ENCODE measurements around the gene INHBB. TPM values are rescaled to one million over a fixed set of nuclear protein-coding genes. Genes with fewer than 3 reads are reported as not detected.

The INHBB gene
- total RNA-seq, 1 experiment from 2014 or later: 0.27 TPM

DNA sequence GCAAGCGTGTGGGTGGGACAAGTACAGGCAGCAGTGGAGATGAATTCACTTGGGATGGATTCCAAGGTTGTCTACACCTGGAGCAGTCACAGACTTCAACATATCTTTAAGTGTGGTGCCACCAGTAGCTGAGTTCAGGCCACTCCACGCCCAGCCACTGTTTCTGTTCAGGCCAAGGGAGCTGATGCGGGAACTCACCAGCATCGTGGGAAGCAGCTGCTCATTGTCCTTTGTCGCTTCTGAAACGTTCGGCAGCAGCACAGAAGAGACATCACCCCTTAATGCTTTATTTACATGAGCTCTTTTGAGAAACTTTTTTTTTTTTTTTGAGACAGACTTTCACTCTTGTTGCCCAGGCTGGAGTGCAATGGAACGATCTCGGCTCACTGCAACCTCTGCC is 19.9 kb upstream of the INHBB start (continued):
- TF ChIP-seq, protein P1, sequence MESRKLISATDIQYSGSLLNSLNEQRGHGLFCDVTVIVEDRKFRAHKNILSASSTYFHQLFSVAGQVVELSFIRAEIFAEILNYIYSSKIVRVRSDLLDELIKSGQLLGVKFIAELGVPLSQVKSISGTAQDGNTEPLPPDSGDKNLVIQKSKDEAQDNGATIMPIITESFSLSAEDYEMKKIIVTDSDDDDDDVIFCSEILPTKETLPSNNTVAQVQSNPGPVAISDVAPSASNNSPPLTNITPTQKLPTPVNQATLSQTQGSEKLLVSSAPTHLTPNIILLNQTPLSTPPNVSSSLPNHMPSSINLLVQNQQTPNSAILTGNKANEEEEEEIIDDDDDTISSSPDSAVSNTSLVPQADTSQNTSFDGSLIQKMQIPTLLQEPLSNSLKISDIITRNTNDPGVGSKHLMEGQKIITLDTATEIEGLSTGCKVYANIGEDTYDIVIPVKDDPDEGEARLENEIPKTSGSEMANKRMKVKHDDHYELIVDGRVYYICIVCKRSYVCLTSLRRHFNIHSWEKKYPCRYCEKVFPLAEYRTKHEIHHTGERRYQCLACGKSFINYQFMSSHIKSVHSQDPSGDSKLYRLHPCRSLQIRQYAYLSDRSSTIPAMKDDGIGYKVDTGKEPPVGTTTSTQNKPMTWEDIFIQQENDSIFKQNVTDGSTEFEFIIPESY (IDR thresholded peaks at IDR 0.05; ENCODE audit: extremely low read depth, insufficient replicate concordance, low read length): no peak
- no peak for TF ChIP-seq TCF7L2 (IDR thresholded peaks at IDR 0.05; ENCODE audit: borderline replicate concordance, extremely low read depth, insufficient read depth, insufficient read length)
- no peak for TF ChIP-seq POLR2A (IDR thresholded peaks at IDR 0.05; ENCODE audit: borderline replicate concordance, extremely low read depth, insufficient read depth, insufficient read length)
- no peak for TF ChIP-seq ELF1 (IDR thresholded peaks at IDR 0.05; ENCODE audit: borderline replicate concordance, low read depth)
- no peak for TF ChIP-seq EZH2 (IDR thresholded peaks at IDR 0.05)
- TF ChIP-seq CBX3 (IDR thresholded peaks at IDR 0.05; ENCODE audit: low read depth): no peak
- TF ChIP-seq YY1 (IDR thresholded peaks at IDR 0.05; ENCODE audit: extremely low read depth, insufficient replicate concordance, low read depth, low read length): no peak
- TF ChIP-seq, protein P2, sequence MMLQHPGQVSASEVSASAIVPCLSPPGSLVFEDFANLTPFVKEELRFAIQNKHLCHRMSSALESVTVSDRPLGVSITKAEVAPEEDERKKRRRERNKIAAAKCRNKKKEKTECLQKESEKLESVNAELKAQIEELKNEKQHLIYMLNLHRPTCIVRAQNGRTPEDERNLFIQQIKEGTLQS (IDR thresholded peaks at IDR 0.05): no peak

DNA sequence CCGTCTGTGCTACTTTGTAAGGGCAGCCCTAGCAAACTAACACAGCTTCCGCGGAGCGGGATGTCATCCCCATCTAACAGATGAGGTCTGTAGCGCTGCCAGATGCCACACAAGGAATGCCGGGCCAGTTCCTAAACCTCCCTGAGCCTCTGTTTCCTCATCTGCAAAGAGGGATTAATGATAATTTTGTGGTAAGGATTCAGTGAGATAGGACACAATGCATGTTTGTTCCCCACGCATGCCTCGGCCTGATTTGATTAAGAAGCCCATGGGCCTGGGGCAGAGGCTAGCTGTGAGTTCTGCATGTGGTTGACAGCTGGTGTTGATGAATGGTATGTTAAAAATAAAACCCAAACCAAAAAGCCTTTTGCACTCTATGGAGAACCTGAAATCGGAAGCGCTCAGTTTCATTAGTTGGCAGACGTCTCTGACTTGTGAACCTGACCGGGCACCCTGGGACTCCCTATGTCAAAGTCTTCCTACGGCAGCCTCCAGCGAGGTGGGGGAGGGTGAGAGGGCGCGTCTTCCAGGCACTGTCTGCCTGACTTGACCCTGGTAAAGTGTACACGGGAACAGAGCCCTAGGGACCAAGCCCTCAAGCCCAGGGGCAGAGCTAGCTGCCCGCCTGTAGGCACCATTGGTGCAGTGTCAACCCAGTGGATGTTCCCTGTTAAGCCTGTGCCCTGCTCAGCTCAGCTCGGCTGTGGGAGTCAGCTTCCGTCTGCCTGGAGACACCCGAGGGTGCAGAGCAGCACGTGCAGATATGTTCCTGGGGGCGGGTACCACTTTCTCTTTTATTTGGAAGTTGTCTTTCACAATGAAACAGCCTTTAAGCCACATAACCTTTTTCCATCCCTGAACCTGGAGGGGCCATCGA is 14.8 kb upstream of the INHBB start:
- H3K4me3 ChIP-seq (replicated peaks in 1 of 2; ENCODE audit: low read depth in 1 of 2, low read length in 2 of 2): no peak overlapping the region
- BruUV-seq (replicated peaks): no TSS peak
- H3K9me2 ChIP-seq (ENCODE audit: insufficient read depth): no peaks in the 10 kb centered on the region
- H3K27me3 ChIP-seq (ENCODE audit: insufficient read depth, low read length): 0 out of 2 replicates have a peak, but pooled peaks cover 3% of the 10 kb centered on the region
- H3K4me1 ChIP-seq (ENCODE audit: control insufficient read depth in 1 of 2, insufficient read depth in 2 of 2, low read length in 2 of 2): no peaks in the 10 kb centered on the region
- no peaks in the 10 kb centered on the region for H4K20me1 ChIP-seq (ENCODE audit: insufficient read depth)
- H2AFZ ChIP-seq (ENCODE audit: low read depth, low read length, poor library complexity, severe bottlenecking): no peak overlapping the region
- H3K4me2 ChIP-seq (ENCODE audit: low read length): no peak overlapping the region
- no peaks in the 10 kb centered on the region for H3K9me3 ChIP-seq (ENCODE audit: control insufficient read depth in 1 of 2, insufficient read depth in 1 of 2, low read depth in 1 of 2, low read length in 2 of 2)
- ATAC-seq (no peak), DNase-seq (ENCODE audit: low read depth, low spot score) (no peak)
- ChIA-PET POLR2A (no interaction called here), RAD21 (ENCODE audit: low non-redundant PET in 1 of 2, low total read pairs in 2 of 2, uncharacterized antibody in 2 of 2, unreplicated experiment in 2 of 2) (no interaction called here), CTCF (no interaction called here)
- TF ChIP-seq, protein P3, sequence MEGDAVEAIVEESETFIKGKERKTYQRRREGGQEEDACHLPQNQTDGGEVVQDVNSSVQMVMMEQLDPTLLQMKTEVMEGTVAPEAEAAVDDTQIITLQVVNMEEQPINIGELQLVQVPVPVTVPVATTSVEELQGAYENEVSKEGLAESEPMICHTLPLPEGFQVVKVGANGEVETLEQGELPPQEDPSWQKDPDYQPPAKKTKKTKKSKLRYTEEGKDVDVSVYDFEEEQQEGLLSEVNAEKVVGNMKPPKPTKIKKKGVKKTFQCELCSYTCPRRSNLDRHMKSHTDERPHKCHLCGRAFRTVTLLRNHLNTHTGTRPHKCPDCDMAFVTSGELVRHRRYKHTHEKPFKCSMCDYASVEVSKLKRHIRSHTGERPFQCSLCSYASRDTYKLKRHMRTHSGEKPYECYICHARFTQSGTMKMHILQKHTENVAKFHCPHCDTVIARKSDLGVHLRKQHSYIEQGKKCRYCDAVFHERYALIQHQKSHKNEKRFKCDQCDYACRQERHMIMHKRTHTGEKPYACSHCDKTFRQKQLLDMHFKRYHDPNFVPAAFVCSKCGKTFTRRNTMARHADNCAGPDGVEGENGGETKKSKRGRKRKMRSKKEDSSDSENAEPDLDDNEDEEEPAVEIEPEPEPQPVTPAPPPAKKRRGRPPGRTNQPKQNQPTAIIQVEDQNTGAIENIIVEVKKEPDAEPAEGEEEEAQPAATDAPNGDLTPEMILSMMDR (IDR thresholded peaks at IDR 0.05 in 2 of 3, conservative IDR thresholded peaks at IDR 0.05 in 1 of 3; ENCODE audit: borderline replicate concordance in 1 of 3, insufficient read depth in 1 of 3, low read depth in 2 of 3, low read length in 2 of 3): no peak
- TF ChIP-seq ZFX (IDR thresholded peaks at IDR 0.05): no peak
- TF ChIP-seq YY1 (IDR thresholded peaks at IDR 0.05; ENCODE audit: extremely low read depth, insufficient replicate concordance, low read depth, low read length): no peak
- intact Hi-C loops (cut with micrococcal nuclease): no loop called here
- H3K36me3 ChIP-seq (ENCODE audit: control insufficient read depth in 1 of 2, insufficient read depth in 2 of 2, low read length in 2 of 2): no peaks in the 10 kb centered on the region
- H3K27ac ChIP-seq (ENCODE audit: low read depth, low read length): no peak overlapping the region
- H3K9ac ChIP-seq (ENCODE audit: low read length): no peak overlapping the region
- H3K79me2 ChIP-seq (ENCODE audit: insufficient read depth, low read length): no peaks in the 10 kb centered on the region

Measured in HCT116 (cell line).